GM21447 (cell line): ENCODE measurements around the gene CPNE7.

Experiments
- ATAC-seq: cut with Tn5 transposase; IDR thresholded peaks from one replicate; pipeline ENCODE4 v1.9.1; 2021; ENCODE audit not compliant: unreplicated experiment

The CPNE7 gene

GRCh38 chr16:89549007-89549700, 26.4 kb upstream of the CPNE7 start:
- ATAC-seq: no peak

GRCh38 chr16:89550421-89551007, 25.0 kb upstream of the CPNE7 start:
- no peak for ATAC-seq

GRCh38 chr16:89552329-89552728, 23.2 kb upstream of the CPNE7 start:
- no peak for ATAC-seq

GRCh38 chr16:89552913-89553312, 22.6 kb upstream of the CPNE7 start:
- no peak for ATAC-seq

- ATAC-seq: no peak
Measured at GRCh38 chr16:89553733-89554132, 21.8 kb upstream of the CPNE7 start.

- ATAC-seq: no peak
Measured at GRCh38 chr16:89554343-89554742, 21.2 kb upstream of the CPNE7 start.

GRCh38 chr16:89555265-89555664, 20.3 kb upstream of the CPNE7 start:
- no peak for ATAC-seq

GRCh38 chr16:89555780-89556179, 19.8 kb upstream of the CPNE7 start:
- ATAC-seq: no peak

GRCh38 chr16:89556750-89557689, 18.5 kb upstream of the CPNE7 start:
- ATAC-seq: no peak

- no peak for ATAC-seq
Measured at GRCh38 chr16:89557690-89558490, 17.7 kb upstream of the CPNE7 start.

- ATAC-seq: peak; percentile 72
Measured at GRCh38 chr16:89560378-89561141, 15.0 kb upstream of the CPNE7 start, which contains the start of gene RPL13. RPL13 (plus strand) TSS chr16:89560682; CDS start chr16:89560960, 278 bp downstream.

GRCh38 chr16:89561142-89561883, 14.2 kb upstream of the CPNE7 start:
- ATAC-seq: no peak

GRCh38 chr16:89561884-89562599, 13.5 kb upstream of the CPNE7 start:
- ATAC-seq: no peak

GRCh38 chr16:89562939-89563338, 12.6 kb upstream of the CPNE7 start:
- ATAC-seq: no peak

GRCh38 chr16:89563639-89564392, 11.7 kb upstream of the CPNE7 start:
- no peak for ATAC-seq

GRCh38 chr16:89564476-89565255, 10.9 kb upstream of the CPNE7 start:
- ATAC-seq: no peak

- no peak for ATAC-seq
Measured at GRCh38 chr16:89565256-89565505, 10.4 kb upstream of the CPNE7 start.
